ENCODE data around the gene APOBEC3H.

DNA sequence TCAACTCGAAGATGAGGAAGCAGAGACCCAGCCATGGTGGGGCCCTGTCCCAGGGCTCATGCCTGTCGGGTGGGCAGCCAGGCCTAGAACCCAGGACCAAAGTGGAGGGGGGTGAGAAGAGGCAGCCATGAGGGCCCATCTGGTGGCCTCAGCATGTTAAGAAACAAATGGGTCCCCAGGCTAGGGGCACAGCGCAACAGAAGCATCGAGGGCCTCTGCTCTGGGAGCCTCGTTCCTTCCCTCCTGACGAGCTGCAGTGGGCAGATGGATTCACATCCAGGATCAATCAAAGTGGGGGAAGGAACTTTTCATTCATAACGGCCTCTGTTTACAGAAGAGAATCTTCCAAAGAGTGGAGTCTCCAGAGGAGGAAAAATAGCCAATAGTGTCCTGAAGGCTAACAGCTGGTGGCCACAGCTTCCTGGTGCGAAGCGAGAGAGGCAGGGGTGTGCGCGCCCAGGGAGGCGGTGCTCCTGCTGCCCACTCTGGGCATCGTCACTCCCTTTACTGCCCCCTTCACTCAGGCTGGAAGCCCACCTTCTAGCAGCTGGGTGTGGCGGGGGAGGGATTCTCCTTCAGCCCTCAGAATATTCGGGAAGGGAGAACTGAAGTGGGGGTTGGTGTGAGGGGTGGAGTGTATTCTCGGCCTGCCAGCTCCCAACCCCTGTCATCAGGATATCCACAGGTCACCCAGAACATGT, 51.1 kb downstream of the APOBEC3H start:
- TF ChIP-seq, protein P1, sequence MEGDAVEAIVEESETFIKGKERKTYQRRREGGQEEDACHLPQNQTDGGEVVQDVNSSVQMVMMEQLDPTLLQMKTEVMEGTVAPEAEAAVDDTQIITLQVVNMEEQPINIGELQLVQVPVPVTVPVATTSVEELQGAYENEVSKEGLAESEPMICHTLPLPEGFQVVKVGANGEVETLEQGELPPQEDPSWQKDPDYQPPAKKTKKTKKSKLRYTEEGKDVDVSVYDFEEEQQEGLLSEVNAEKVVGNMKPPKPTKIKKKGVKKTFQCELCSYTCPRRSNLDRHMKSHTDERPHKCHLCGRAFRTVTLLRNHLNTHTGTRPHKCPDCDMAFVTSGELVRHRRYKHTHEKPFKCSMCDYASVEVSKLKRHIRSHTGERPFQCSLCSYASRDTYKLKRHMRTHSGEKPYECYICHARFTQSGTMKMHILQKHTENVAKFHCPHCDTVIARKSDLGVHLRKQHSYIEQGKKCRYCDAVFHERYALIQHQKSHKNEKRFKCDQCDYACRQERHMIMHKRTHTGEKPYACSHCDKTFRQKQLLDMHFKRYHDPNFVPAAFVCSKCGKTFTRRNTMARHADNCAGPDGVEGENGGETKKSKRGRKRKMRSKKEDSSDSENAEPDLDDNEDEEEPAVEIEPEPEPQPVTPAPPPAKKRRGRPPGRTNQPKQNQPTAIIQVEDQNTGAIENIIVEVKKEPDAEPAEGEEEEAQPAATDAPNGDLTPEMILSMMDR (IDR thresholded peaks at IDR 0.05): no peak
- TF ChIP-seq EP300 (IDR thresholded peaks at IDR 0.05) (no peak), POLR2A (IDR thresholded peaks at IDR 0.05; ENCODE audit: low read depth) (no peak)

Data from esophagus muscularis mucosa (tissue), 4 donors.